PC-9 (cell line): ENCODE data around the gene ABHD8.

Experiments used
- EZH2 ChIP-seq: fragments of 200-600 bp; sonication (generic); IDR thresholded peaks from 2 replicates; pipeline ENCODE4 v1.8.0; 2017; ENCODE audit warnings: antibody characterized with exemption, low read depth
- TF ChIP-seq, protein P1 (sequence below): fragments of 200-600 bp; sonication (generic); conservative IDR thresholded peaks from 2 replicates; pipeline ENCODE4 v1.6.1; 2017; ENCODE audit warnings: mixed run types, antibody characterized with exemption, mild to moderate bottlenecking, moderate library complexity

DNA sequence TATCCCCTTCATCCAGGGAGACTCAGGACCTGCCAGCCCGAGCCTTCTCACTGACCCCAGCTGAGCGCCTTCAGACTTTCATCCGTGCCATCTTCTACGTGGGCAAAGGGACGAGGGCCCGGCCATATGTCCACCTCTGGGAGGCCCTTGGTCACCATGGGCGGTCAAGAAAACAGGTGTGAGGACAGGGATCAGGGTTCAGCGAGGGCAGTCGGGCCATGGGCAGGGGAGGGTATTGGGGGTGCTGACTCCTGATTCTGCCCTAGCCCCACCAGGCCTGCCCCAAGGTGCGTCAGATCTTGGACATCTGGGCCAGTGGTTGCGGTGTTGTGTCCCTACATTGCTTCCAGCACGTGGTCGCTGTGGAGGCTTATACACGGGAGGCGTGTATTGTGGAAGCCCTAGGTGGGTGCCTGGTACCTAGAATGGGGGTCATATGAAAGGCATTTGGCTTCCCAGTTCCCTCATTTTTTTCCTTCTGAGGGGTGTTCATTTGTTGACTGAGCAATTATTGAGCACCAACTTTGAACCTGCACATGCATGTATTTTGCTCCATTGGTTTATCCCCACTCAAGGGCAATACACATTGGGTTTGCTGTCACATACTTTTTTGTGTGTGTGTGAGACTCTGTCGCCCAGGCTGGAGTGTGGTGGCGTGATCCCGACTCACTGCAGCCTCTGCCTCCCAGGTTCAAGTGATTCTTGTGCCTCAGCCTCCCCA is 17.6 kb downstream of the ABHD8 start:
- TF ChIP-seq, protein P1, sequence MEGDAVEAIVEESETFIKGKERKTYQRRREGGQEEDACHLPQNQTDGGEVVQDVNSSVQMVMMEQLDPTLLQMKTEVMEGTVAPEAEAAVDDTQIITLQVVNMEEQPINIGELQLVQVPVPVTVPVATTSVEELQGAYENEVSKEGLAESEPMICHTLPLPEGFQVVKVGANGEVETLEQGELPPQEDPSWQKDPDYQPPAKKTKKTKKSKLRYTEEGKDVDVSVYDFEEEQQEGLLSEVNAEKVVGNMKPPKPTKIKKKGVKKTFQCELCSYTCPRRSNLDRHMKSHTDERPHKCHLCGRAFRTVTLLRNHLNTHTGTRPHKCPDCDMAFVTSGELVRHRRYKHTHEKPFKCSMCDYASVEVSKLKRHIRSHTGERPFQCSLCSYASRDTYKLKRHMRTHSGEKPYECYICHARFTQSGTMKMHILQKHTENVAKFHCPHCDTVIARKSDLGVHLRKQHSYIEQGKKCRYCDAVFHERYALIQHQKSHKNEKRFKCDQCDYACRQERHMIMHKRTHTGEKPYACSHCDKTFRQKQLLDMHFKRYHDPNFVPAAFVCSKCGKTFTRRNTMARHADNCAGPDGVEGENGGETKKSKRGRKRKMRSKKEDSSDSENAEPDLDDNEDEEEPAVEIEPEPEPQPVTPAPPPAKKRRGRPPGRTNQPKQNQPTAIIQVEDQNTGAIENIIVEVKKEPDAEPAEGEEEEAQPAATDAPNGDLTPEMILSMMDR: no peak
- TF ChIP-seq EZH2: no peak
